Peyer's patch (tissue), 4 donors: ENCODE measurements around the gene SPATA22. TPM values are rescaled to one million over a fixed set of nuclear protein-coding genes. Genes with fewer than 3 reads are reported as not detected.
"Not testable (repeated sequence)": the region's sequence is repeated elsewhere in the genome, so short reads cannot be mapped to it uniquely, and the experiment has no call there.

Experiments used
- DNase-seq, 3 donors: peaks; one replicate each; pipeline ENCODE4 v3.0.0-alpha.2; 2017 to 2019
- H3K27ac ChIP-seq, 4 donors: fragments of 200-600 bp; sonication (generic); one replicate each; pipeline ENCODE4 v1.5.1; 2016 to 2019
- H3K27me3 ChIP-seq, 2 donors: fragments of 200-600 bp; sonication (generic); one replicate each; pipeline ENCODE4 v1.5.1; 2019
- H3K36me3 ChIP-seq, 3 donors: fragments of 200-600 bp; sonication (generic); one replicate each; pipeline ENCODE4 v1.5.1; 2016 to 2019
- H3K4me1 ChIP-seq, 4 donors: fragments of 200-600 bp; sonication (generic); one replicate each; pipeline ENCODE4 v1.5.1; 2016 to 2019
- H3K4me3 ChIP-seq, 4 donors: fragments of 200-600 bp; sonication (generic); 1 replicate in 3 of 4; 2 replicates in 1 of 4; pipeline ENCODE4 v1.5.1; 2016 to 2019; ENCODE audit warnings: mild to moderate bottlenecking in 1 of 4
- H3K9me3 ChIP-seq, 4 donors: fragments of 200-600 bp; sonication (generic); one replicate each; pipeline ENCODE4 v1.5.1; 2016 to 2019; ENCODE audit warnings: mild to moderate bottlenecking in 1 of 4
- POLR2A ChIP-seq, 2 donors: fragments of 450-650 bp; IDR thresholded peaks; one replicate each; pipeline ENCODE4 v1.5.1; 2017; ENCODE audit warnings: antibody characterized with exemption in 2 of 2, mild to moderate bottlenecking in 2 of 2, moderate library complexity in 2 of 2
- total RNA-seq, 4 donors: library from RNA; depleted of rRNA; stranded (reverse); fragments of >200 nt; gene quantifications; one replicate each; pipeline ENCODE4 v1.1.0, GENCODE V29; 2016
- TF ChIP-seq, protein P1 (sequence below), 6 experiments: fragments of 450-650 bp in 4 of 6; fragments of 200-600 bp in 2 of 6; sonication (generic) in 1 of 6; IDR thresholded peaks; one replicate each; pipeline ENCODE4 v1.5.1; 2017 to 2019; ENCODE audit warnings: antibody characterized with exemption in 6 of 6, mild to moderate bottlenecking in 3 of 6, moderate library complexity in 1 of 6

Gene SPATA22, protein sequence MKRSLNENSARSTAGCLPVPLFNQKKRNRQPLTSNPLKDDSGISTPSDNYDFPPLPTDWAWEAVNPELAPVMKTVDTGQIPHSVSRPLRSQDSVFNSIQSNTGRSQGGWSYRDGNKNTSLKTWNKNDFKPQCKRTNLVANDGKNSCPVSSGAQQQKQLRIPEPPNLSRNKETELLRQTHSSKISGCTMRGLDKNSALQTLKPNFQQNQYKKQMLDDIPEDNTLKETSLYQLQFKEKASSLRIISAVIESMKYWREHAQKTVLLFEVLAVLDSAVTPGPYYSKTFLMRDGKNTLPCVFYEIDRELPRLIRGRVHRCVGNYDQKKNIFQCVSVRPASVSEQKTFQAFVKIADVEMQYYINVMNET
- not detected for total RNA-seq

DNA sequence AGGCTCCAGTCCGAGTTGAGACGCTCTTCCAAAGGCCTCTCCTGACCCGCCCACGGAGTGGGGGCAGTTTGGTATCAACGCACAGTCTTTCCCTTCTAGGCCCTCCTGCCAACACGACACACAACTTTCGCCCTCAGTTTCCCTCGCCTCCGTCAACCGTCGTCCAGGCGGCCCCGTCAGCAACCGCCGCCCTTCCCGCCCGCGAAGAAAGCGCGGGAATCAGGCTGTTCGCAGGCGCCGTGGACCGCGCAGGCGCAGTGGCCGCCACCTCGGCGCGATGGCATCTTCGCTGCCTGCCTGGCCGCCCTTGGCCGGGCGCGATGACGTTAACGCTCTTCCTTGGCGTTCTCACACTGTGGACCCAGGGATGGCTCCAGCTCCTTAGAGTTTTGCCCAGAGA, at the start of gene SPATA22:
TSS of gene SPATA22 (minus strand) at position 221 of the 400 bp plus-strand sequence. CDS start 2,494 bp downstream, outside the sequence.
- H3K9me3 ChIP-seq = no peaks in the 10 kb centered on the region
- H3K27me3 ChIP-seq = no peaks in the 10 kb centered on the region
- no peaks in the 10 kb centered on the region for H3K36me3 ChIP-seq
- H3K27ac ChIP-seq = no peak within 1 kb of the TSS
- H3K4me1 ChIP-seq = peaks cover 0 to 12% (median 2%) of the 10 kb centered on the region in 4 donors
- no peak for DNase-seq
- H3K4me3 ChIP-seq = no peak within 1 kb of the TSS
- TF ChIP-seq, protein P1, sequence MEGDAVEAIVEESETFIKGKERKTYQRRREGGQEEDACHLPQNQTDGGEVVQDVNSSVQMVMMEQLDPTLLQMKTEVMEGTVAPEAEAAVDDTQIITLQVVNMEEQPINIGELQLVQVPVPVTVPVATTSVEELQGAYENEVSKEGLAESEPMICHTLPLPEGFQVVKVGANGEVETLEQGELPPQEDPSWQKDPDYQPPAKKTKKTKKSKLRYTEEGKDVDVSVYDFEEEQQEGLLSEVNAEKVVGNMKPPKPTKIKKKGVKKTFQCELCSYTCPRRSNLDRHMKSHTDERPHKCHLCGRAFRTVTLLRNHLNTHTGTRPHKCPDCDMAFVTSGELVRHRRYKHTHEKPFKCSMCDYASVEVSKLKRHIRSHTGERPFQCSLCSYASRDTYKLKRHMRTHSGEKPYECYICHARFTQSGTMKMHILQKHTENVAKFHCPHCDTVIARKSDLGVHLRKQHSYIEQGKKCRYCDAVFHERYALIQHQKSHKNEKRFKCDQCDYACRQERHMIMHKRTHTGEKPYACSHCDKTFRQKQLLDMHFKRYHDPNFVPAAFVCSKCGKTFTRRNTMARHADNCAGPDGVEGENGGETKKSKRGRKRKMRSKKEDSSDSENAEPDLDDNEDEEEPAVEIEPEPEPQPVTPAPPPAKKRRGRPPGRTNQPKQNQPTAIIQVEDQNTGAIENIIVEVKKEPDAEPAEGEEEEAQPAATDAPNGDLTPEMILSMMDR (IDR thresholded peaks at IDR 0.05) = no peak
- TF ChIP-seq POLR2A (IDR thresholded peaks at IDR 0.05) = no peak

DNA sequence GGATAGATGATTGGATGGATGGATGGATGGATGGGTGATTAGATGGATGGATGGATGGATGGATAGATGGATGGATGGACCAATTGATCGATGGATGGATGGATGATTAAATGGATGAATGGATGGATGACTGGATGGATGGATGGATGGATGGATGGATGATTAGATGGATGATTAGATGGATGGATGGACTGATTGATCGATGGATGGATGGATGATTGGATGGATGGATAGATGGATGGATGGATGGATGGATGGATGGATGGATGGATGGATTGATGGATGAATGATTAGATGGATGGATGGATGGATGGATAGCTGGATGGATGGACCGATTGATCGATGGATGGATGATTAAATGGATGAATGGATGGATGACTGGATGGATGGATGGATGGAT, 47.9 kb upstream of the SPATA22 start:
- H3K9me3 ChIP-seq, H3K36me3 ChIP-seq, H3K27ac ChIP-seq, H3K4me3 ChIP-seq, H3K27me3 ChIP-seq, H3K4me1 ChIP-seq, DNase-seq: not testable (repeated sequence)

DNA sequence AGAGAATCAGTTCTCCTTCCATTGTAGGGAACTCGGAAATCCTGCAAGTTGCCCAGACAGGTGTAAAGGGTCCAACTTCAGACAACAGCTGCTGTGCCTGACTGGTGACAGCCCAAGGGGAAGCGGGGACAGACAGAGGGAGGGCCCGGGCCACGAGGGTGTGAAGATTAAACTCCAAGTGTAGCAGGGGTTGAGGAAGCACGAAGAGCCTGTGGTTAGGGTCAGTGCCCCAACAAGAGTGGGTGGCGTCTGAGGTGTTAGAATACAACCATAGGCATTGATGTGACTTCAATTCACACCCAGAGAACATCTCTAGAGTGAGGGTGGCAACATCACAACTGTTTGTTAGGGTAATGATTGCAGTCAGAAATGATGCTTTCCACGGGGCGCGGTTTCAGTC, 43.3 kb upstream of the SPATA22 start:
- no peak for DNase-seq
- Histone ChIP-seq H3K9me3 (no peaks in the 10 kb centered on the region), H3K36me3 (no peaks in the 10 kb centered on the region), H3K27me3 (no peaks in the 10 kb centered on the region), H3K4me3 (no peak overlapping the region), H3K27ac (no peak overlapping the region), H3K4me1 (no peaks in the 10 kb centered on the region)
- TF ChIP-seq POLR2A (IDR thresholded peaks at IDR 0.05) = no peak

DNA sequence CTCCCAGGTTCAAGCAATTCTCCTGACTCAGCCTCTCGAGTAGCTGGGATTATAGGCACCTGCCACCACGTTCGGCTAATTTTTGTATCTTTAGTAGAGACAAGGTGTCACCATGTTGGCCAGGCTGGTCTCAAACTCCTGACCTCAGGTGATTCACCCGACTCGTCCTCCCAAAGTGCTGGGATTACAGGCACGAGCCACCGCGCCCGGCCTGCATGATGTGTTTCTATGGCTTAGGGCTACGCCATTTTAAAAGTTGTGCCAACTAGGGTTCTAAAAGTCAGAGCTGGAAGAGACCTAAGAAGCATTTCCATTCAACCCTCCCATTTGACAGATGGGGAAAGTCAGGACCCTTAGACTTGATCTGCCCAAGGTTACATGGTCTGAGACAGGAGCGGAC, 42.5 kb upstream of the SPATA22 start:
- H3K27ac ChIP-seq, H3K27me3 ChIP-seq, H3K36me3 ChIP-seq, H3K4me1 ChIP-seq, H3K9me3 ChIP-seq, H3K4me3 ChIP-seq, DNase-seq: not testable (repeated sequence)

DNA sequence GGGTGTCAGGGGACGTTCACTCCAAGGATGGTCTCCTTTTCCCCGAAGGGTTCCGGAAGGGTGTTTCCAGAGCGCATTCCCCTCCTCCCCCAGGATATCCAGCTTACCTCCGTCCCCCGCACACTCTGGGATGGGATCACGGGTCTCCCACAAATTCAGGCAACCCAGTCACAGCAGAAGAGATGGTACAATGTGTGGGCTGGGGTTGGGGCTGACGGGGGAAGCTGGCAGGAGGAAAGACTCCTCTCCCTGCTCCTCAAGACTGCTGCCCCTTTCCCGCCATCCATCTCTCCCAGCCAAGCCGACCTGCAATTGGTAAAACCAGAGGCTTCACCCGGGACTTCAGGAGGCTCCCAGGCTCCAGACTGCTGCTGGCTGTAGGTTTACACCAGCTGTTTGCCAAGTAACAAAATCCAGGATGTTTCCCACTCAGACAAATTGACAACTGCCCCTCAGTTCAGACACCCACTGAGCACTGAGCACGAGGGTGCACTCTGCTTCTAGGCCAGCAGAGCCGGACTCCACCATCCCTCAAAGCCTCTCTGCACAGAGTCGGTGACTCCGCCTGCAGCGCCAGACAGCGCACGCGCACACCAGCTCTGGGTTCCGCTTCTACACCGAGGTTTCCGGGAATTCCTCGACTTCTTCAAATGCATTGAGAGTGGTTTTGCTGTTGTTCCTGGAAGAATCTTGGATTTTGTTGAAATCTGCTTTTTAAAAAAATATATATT, 41.9 kb upstream of the SPATA22 start:
- Histone ChIP-seq H3K9me3 (no peaks in the 10 kb centered on the region), H3K4me1 (no peaks in the 10 kb centered on the region), H3K36me3 (no peaks in the 10 kb centered on the region), H3K27me3 (no peaks in the 10 kb centered on the region), H3K27ac (peak overlapping the region in 3 of 4 donors; percentile 8 to 52 (median 26)), H3K4me3 (no peak overlapping the region)
- no peak for DNase-seq
- TF ChIP-seq, protein P1 (IDR thresholded peaks at IDR 0.05) = no peak
- no peak for TF ChIP-seq POLR2A (IDR thresholded peaks at IDR 0.05)

DNA sequence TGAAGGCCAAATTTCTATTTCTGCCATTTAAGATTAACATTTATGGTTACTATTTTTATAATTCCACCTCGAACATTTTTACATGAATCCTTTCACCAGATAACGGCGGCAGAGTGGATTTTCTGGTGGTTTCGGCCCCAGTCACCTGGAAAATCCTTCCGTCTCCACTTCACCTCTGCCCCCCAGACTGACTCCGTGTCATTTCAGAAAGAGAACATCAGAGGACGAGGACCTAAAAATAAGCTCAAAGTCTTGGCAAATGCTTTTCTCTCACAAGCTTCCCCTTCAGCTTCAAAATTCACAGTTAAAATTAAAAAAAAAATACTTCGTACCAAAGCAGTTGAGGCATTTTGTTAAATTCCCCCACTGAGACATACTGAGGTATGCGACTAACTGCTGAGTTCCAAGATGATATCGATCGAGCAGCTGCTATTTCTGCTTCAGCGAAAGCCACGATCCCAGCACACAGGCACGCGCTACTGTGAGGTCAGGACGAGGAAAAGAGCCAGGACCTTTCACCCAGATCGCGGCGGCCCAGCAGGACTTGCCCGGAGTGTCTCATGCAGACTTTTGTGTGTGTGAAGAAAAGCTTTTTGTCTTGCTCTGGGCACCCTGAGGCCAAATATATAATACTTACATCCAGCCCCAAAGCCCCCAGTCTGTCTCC, 41.0 kb upstream of the SPATA22 start:
- Histone ChIP-seq H3K27ac (peak overlapping the region; percentile 15 to 68 (median 36)), H3K4me3 (no peak overlapping the region), H3K4me1 (no peaks in the 10 kb centered on the region), H3K9me3 (no peaks in the 10 kb centered on the region), H3K27me3 (no peaks in the 10 kb centered on the region), H3K36me3 (no peaks in the 10 kb centered on the region)
- DNase-seq = peak in 1 of 3 donors; percentile 62
- no peak for TF ChIP-seq POLR2A (IDR thresholded peaks at IDR 0.05)
- TF ChIP-seq, protein P1 (IDR thresholded peaks at IDR 0.05) = no peak
